Activated naive CD4-positive, alpha-beta T cell treated with anti-CD3 and anti-CD28 coated beads, Interleukin-2, amount 50 U/mL, for 24 hours (primary cell): ENCODE results near the gene TCF15.
"Not testable (repeated sequence)": the region's sequence is repeated elsewhere in the genome, so short reads cannot be mapped to it uniquely, and the experiment has no call there.

Source experiments
- H3K27ac Mint-ChIP-seq: one replicate; pipeline ENCODE4 v1.8.0; 2021; ENCODE audit warnings: mild to moderate bottlenecking, mixed read lengths
- H3K27me3 Mint-ChIP-seq: one replicate; pipeline ENCODE4 v1.8.0; 2021; ENCODE audit warnings: mixed read lengths
- H3K36me3 Mint-ChIP-seq: one replicate; pipeline ENCODE4 v1.8.0; 2021; ENCODE audit warnings: mixed read lengths
- H3K4me1 Mint-ChIP-seq: one replicate; pipeline ENCODE4 v1.8.0; 2021; ENCODE audit warnings: mixed read lengths
- H3K4me3 Mint-ChIP-seq: one replicate; pipeline ENCODE4 v1.8.0; 2021; ENCODE audit warnings: mild to moderate bottlenecking, mixed read lengths
- H3K9me3 Mint-ChIP-seq: one replicate; pipeline ENCODE4 v1.8.0; 2021; ENCODE audit warnings: mixed read lengths

Gene TCF15

DNA sequence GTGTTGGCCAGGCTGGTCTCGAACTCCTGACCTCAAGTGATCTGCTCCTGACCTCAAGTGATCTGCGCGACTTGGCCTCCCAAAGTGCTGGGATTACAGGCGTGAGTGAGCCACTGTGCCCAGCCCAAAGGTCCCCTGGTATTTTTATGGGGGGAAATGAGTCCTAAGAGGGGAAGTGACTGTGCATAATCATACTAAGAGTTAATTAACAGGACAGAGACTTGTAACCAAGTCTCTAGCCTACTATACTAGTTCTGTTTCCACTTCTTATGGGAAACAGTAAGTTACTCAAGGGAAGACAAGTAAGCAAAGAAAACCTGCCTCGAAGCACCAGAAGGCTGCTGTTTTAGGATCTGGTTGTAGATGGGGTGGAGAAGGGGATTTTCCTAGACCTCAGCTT is 27.9 kb downstream of the TCF15 start:
- Mint-ChIP-seq H3K4me1 (no peaks in the 10 kb centered on the region), H3K27me3 (peaks cover 11% of the 10 kb centered on the region), H3K4me3 (no peak overlapping the region), H3K36me3 (no peaks in the 10 kb centered on the region), H3K27ac (no peak overlapping the region), H3K9me3 (no peaks in the 10 kb centered on the region)

DNA sequence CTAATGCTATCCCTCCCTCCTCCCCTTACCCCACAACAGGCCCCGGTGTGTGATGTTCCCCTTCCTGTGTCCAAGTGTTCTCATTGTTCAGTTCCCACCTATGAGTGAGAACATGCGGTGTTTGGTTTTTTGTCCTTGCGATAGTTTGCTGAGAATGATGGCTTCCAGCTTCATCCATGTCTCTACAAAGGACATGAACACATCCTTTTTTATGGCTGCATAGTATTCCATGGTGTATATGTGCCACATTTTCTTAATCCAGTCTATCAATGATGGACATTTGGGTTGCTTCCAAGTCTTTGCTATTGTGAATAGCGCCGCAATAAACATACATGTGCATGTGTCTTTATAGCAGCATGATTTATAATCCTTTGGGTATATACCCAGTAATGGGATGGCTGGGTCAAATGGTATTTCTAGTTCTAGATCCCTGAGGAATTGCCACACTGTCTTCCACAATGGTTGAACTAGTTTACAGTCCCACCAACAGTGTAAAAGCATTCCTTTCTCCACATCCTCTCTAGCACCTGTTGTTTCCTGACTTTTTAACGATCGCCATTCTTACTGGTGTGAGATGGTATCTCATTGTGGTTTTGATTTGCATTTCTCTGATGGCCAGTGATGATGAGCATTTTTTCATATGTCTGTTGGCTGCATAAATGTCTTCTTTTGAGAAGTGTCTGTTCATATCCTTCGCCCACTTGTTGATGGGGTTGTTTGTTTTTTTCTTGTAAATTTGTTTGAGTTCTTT is 31.0 kb downstream of the TCF15 start:
- not testable (repeated sequence) for H3K27ac Mint-ChIP-seq, H3K9me3 Mint-ChIP-seq, H3K36me3 Mint-ChIP-seq, H3K4me1 Mint-ChIP-seq, H3K4me3 Mint-ChIP-seq
- H3K27me3 Mint-ChIP-seq, result peaks cover 10% of the 10 kb centered on the region

DNA sequence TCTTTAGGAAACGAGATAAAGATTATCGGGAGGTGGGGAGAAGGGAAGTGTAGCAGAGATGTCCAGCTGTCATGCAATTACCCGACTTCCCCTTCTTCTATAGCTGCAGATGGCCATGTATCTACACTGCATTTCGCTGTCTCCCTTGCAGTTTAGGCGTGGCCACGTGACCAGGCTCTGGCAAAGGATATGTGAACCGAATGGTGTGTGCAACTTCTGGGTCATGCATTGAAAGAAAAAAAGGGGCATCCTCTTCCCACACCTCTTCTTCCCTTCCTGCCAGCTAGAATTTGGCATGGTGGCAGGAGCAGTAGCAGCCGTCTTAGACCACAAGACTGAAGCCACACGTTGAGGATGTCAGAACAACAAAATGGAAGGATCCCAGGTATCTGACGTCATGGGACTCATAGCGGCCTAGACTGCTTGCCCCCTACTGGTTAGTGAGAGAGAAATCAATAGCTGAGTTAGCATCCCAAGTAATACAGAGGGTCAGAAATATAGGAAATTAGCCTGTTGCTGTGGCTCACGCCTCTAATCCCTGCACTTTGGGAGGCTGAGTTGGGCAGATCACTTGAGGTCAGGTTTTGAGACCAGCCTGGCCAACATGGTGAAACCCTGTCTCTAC is 32.8 kb downstream of the TCF15 start:
- no peak overlapping the region for H3K27ac Mint-ChIP-seq

DNA sequence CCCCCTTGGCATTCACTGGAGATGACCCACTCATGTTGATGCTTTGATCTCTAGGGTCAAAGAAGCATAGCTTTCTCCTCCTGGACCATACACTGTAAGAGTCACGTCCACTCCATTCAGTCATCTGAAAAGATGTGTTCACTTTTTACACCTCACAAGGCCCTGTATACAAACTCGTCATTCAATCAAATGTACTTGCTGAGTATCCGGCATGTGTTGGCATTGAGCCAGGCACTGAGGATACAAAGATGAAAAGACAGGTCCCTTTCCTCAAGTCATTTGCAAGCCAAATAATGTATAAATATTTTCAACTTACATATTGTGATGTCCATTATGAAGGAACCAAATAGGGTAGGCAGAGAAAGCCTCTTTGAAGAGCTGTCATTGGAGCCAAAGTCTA is 34.0 kb downstream of the TCF15 start:
- Mint-ChIP-seq H3K9me3 (no peaks in the 10 kb centered on the region), H3K27me3 (peaks cover 17% of the 10 kb centered on the region), H3K36me3 (no peaks in the 10 kb centered on the region), H3K27ac (no peak overlapping the region), H3K4me1 (no peaks in the 10 kb centered on the region), H3K4me3 (no peak overlapping the region)

More for the DNA sequence above, 32.8 kb downstream of the TCF15 start:
- Mint-ChIP-seq H3K27me3 (peaks cover 16% of the 10 kb centered on the region), H3K36me3 (no peaks in the 10 kb centered on the region), H3K4me1 (no peaks in the 10 kb centered on the region), H3K9me3 (no peaks in the 10 kb centered on the region), H3K4me3 (no peak overlapping the region)

DNA sequence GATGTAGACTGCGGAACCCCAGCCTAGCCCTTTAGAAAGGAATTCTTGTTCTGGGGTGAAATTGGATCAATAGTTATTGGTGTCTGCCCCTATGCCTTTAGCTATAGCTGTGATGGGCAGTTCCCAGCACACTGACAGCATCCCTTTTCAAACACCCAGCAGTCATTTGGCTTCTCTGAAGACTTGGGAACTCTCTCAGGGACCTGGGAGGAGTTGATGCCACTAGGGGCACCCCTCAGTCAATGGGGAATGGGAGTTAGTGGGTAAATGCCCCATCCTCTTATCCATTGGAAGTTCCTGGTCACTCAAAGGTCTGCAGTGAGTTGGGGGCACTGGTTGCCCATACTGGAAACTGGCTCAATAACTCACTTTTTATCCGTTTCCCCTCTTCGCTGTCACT is 34.9 kb downstream of the TCF15 start:
- H3K27ac Mint-ChIP-seq, result no peak overlapping the region
- H3K36me3 Mint-ChIP-seq, result no peaks in the 10 kb centered on the region
- peaks cover 17% of the 10 kb centered on the region for H3K27me3 Mint-ChIP-seq
- H3K4me1 Mint-ChIP-seq, result no peaks in the 10 kb centered on the region
- H3K4me3 Mint-ChIP-seq, result no peak overlapping the region
- H3K9me3 Mint-ChIP-seq, result no peaks in the 10 kb centered on the region

DNA sequence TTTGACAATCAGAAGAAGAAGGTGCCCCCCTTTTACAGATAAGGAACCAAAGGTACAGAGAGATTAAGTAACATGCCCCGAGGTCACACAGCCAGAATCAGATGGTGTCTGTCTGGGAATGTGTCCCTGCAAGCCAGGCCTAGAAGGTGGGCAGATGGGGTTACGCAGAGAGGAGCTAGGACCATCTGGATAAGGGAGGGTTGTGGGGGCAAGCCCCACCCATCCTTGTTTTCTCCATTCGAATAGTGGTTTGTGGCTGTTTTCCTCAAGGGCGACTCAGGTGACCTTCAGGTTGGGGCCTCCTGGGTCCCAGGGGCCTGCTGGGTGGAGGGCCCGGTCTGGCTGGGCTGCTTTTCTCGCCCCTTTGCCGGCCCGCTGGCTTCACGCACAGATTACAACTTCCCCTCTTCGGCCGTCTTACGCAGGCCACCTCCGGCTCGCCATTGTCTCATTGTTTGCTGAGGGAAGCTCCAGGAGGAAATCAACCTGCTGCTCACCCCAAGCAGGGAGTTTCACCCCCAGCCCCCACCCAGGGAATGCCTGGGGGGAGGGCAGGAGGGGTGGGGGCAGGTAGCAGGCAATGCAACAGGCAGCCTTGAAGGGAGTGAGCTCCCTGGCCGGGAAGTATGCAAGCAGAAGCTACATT is 35.7 kb downstream of the TCF15 start:
- Mint-ChIP-seq H3K4me3 (no peak overlapping the region), H3K36me3 (no peaks in the 10 kb centered on the region), H3K9me3 (no peaks in the 10 kb centered on the region), H3K4me1 (no peaks in the 10 kb centered on the region), H3K27ac (no peak overlapping the region), H3K27me3 (peaks cover 17% of the 10 kb centered on the region)

DNA sequence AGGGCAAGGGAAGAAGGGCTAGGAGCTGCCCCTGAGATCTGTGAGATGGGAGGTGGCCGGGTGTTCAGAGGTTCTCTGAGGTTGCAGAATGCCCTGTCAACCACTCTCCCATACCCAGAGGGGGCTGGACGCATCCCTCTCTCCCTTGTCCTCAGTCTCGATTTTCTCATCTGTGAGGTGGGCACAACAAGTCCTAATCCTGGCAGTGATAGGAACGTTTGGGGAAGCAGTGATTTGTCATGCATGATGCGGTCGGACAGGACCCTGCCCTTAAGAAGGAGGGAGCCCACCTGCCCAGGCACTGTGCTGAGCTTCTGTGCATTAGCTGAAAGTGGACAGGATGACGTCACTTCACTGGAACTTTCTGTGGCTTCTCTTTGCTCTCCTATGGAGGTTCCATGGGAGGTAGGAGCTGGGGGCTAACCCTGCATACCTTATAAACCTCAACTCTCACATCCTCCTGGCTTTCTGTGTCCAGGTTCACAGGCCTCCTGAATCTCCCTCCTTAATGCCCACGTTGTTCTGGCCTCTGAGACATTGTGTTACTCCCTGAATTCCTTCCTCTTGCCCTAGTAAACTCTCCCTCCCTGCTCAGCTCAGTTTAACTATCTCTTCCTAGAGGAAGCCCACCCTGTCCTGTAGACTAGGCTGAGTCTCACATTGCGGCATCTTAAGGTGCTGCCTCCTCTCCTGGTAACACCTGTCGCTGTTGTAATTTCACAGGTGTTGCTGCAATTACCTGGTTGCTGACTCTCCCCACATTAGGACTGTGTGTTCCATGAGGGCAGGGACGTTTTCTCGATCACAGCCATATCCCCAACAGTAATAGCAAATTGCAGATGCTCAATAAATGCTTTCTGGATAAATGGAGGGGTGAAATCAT is 36.5 kb downstream of the TCF15 start:
- Mint-ChIP-seq H3K27me3 (peaks cover 19% of the 10 kb centered on the region), H3K36me3 (no peaks in the 10 kb centered on the region), H3K4me3 (no peak overlapping the region), H3K4me1 (no peaks in the 10 kb centered on the region), H3K9me3 (no peaks in the 10 kb centered on the region), H3K27ac (no peak overlapping the region)

DNA sequence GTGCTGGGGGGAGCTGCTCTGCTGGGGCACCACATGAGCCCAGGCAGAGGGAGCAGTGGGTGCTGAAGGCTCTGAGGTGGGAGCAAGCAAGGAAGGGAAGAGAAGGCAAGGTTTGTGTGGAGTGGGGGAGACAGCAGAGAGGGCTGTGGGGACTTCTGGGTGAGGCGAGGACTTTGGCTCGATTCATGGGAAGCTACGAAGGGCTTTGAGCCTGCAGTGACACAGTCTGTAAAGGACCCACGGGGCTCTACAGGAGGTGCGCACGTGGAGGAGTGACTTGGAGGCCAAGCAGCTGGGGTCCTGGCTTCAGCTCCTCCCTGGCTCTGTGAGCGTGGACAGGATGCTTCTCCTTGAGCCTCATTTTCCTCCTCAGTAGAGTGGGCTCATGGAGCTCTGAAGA is 37.4 kb downstream of the TCF15 start:
- no peaks in the 10 kb centered on the region for H3K9me3 Mint-ChIP-seq
- no peaks in the 10 kb centered on the region for H3K4me1 Mint-ChIP-seq
- peak overlapping the region; percentile 26 for H3K27ac Mint-ChIP-seq
- no peaks in the 10 kb centered on the region for H3K36me3 Mint-ChIP-seq
- H3K4me3 Mint-ChIP-seq, result no peak overlapping the region
- H3K27me3 Mint-ChIP-seq, result peaks cover 20% of the 10 kb centered on the region

DNA sequence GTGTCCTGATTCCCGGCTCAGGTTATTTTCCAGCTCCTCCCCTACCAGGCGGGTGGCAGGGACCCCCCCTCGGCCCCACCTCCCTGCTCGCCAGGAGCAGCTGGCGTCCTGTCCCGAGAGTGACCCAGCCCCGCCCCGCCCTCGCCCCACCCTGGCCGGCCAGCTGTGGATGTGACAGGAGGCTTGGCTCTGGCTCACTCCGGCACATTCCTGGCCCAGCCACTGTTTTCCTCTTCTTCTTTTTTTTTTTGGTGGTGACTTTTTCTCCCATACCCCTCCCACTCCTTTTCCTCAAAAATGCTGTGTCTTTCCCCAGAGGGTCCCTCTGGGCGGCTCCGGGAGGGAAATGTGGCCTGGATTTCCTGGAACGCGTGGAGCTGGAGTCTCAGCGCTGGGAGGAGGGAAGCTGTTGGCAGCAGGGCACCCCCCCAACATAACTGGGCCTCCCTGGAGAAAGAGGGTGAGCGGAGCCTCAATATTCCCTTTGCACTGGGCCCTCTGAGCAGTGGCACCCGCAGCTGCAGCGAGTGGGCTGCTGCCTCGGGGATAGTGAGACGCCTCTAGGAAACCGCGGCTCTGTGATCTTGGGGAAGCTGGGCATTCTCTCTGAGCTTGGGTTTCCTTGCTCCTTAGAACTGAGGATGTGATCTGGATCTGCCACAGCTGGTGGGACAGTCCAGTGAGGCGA is 38.2 kb downstream of the TCF15 start:
- H3K27me3 Mint-ChIP-seq, result peaks cover 20% of the 10 kb centered on the region
- no peak overlapping the region for H3K27ac Mint-ChIP-seq
- no peaks in the 10 kb centered on the region for H3K4me1 Mint-ChIP-seq
- H3K9me3 Mint-ChIP-seq, result no peaks in the 10 kb centered on the region
- H3K36me3 Mint-ChIP-seq, result no peaks in the 10 kb centered on the region
- H3K4me3 Mint-ChIP-seq, result no peak overlapping the region

DNA sequence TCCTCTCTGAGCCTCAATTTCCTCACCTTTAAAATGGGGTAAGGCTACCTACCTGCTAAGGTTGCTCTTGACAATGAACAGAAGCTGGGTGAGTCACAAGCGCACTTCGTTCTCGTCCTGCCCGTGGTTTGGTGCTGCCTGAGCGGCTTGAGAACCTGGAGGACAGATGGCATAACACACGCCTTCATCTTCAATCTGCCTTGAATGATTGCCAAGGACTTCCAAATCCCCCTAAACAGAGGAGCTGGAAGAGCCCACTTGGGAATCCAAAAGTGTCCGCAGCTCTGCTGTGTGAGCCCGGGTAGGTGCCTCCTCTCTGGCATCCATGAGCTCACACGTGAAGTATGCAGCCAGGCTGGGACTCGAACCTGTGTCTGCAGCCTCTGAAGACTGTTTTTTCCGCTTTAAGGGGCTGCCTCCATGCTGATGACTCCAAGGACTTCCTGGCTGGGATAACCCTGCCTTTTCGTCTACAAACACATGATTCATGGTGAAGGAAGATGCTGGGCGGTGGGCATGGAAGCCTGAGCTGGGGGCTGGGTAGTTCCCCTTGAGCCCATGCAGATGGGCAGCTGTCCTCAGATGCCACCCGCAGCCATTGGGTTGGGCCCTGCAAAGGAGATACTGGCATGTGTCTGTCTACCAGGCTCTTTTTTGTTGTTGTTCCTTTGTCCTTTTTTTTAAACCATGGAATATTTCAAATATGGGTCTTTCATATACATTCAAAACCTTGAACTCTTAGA is 41.3 kb downstream of the TCF15 start:
- H3K4me3 Mint-ChIP-seq, result no peak overlapping the region
- H3K9me3 Mint-ChIP-seq, result no peaks in the 10 kb centered on the region
- H3K36me3 Mint-ChIP-seq, result no peaks in the 10 kb centered on the region
- no peaks in the 10 kb centered on the region for H3K4me1 Mint-ChIP-seq
- H3K27me3 Mint-ChIP-seq, result peaks cover 17% of the 10 kb centered on the region
- H3K27ac Mint-ChIP-seq, result no peak overlapping the region

- H3K27me3 Mint-ChIP-seq, result peaks cover 13% of the 10 kb centered on the region
- H3K4me3 Mint-ChIP-seq, result no peak overlapping the region
- H3K9me3 Mint-ChIP-seq, result no peaks in the 10 kb centered on the region
- no peak overlapping the region for H3K27ac Mint-ChIP-seq
- H3K4me1 Mint-ChIP-seq, result no peaks in the 10 kb centered on the region
- no peaks in the 10 kb centered on the region for H3K36me3 Mint-ChIP-seq
Observed at GRCh38 chr20:568097-568652, 41.9 kb downstream of the TCF15 start.

DNA sequence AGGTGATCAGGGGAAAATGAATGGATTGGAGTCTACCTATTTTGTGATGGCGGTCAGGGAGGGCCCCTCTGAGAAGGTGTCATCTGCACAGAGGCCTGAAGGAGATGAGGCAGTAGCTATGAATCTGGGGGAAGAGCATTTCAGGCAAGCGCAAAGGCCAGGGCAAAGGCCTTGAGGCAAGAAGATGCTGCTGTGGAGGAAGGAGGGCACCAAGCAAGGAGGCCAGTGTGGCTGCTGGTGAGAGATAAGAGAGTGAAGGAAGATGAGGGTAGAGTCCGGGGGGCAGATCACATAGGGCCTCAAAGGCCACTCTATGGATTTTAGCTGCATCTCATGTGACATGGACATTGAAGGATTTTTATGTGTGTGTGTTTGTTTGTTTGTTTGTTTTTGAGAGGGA is 45.9 kb downstream of the TCF15 start:
- Mint-ChIP-seq H3K4me3 (no peak overlapping the region), H3K9me3 (no peaks in the 10 kb centered on the region), H3K27ac (no peak overlapping the region), H3K27me3 (peaks cover 7% of the 10 kb centered on the region), H3K36me3 (no peaks in the 10 kb centered on the region), H3K4me1 (peaks cover 3% of the 10 kb centered on the region)

DNA sequence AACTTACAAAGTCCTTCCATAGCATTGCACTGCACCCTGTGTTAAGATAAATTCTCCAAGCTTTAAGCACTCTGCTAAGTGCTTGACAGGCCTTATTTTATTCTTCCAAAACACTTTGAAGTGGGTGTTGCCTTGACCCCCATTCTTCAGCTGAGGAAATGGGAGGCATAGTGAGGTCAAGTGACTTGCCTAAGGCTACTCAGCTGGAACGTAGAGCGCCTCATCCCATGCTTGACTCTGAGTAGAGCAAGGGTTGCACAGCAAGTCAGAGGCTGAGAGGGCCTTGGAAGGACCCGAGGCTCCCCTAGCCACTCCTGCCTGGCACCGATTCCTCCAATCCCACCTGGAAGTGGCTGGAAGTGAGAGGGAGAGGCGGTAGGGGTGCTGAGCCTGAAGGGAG is 46.9 kb downstream of the TCF15 start:
- Mint-ChIP-seq H3K36me3 (no peaks in the 10 kb centered on the region), H3K9me3 (no peaks in the 10 kb centered on the region), H3K27ac (no peak overlapping the region), H3K4me1 (peaks cover 3% of the 10 kb centered on the region), H3K27me3 (peaks cover 4% of the 10 kb centered on the region), H3K4me3 (no peak overlapping the region)

DNA sequence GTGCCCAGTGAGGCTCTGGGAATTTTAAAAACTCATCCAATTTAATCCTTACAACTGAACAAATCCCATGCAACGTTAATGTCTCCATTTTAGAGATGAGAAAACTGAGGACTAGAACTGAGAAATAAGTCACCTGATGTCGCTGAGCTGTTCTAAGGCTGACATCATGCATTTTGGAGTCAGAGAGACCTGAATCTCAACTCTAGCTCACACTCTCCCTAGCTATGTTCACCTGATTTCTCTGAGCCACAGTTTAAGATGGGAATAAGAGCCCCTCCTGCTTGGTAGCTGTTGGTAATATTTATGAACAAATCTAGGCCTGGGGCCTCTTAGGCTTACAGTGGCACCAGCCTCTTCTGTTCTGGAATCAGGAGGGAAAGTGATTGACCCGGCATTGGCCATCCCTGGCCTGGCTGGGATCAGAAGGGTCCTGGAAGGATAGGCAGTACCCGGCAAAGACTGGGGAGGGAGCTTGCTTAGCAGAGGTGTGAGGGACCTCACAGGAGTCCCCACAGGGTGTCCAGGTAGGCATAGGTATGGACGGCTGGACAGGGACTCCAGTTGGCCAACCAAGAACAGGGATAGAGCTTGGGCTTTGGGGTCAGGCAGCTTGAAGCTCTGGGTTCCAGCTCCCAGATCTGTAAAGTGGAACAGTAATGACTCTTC is 47.7 kb downstream of the TCF15 start:
- Mint-ChIP-seq H3K27me3 (peaks cover 4% of the 10 kb centered on the region), H3K4me3 (no peak overlapping the region), H3K9me3 (no peaks in the 10 kb centered on the region), H3K4me1 (peaks cover 3% of the 10 kb centered on the region), H3K36me3 (no peaks in the 10 kb centered on the region), H3K27ac (no peak overlapping the region)
